IMR-90 (cell line): Measurements from ENCODE around the gene BCL2L11. TPM values are rescaled to one million over a fixed set of nuclear protein-coding genes. Genes with fewer than 3 reads are reported as not detected.

ENCODE experiments used
- ATAC-seq: fragments of 200-7000 bp; cut with Tn5 transposase; 2 replicates; pipeline ENCODE4 v1.9.1; 2020; ENCODE audit warnings: low read depth, mild to moderate bottlenecking, moderate library complexity
- BruUV-seq: library from RNA; stranded (reverse); fragments of 400-500 nt; replicated peaks from 2 replicates; lab custom pipeline; 2021; lab: Mats Ljungman, UMichigan
- CTCF ChIA-PET: fragments of 300-600 bp; formaldehyde crosslinking; extraction: SDS; loops from one replicate; lab custom pipeline; 2021; ENCODE audit warnings: antibody characterized with exemption; lab: Yijun Ruan, JAX
- POLR2A ChIA-PET: fragments of 300-600 bp; sonication (Branson Sonifier 250); formaldehyde crosslinking; loops from one replicate; lab custom pipeline; 2022; ENCODE audit warnings: antibody characterized with exemption; ENCODE audit not compliant: unreplicated experiment; lab: Charles Lee
- DNase-seq: peaks from one replicate; pipeline ENCODE4 v3.0.0; 2013
- H2AFZ ChIP-seq: replicated peaks from 2 replicates; pipeline ENCODE3; 2013; ENCODE audit warnings: low read length, mild to moderate bottlenecking; ENCODE audit not compliant: poor library complexity
- H2AK5ac ChIP-seq: 2 replicates; pipeline ENCODE4 v1.6.1; 2013; ENCODE audit warnings: low read depth, low read length, inconsistent platforms
- H2AK9ac ChIP-seq: replicated peaks from 2 replicates; pipeline ENCODE3; 2013; ENCODE audit warnings: mild to moderate bottlenecking, low read depth, low read length, moderate library complexity; ENCODE audit not compliant: poor library complexity
- H2BK120ac ChIP-seq: 2 replicates; pipeline ENCODE4 v1.6.1; 2013; ENCODE audit warnings: low read depth, low read length, inconsistent platforms
- H2BK15ac ChIP-seq: 3 replicates; pipeline ENCODE4 v1.6.1; 2013; ENCODE audit warnings: low read depth, low read length, inconsistent platforms
- H2BK20ac ChIP-seq: 2 replicates; pipeline ENCODE4 v1.6.1; 2013; ENCODE audit warnings: low read depth, mild to moderate bottlenecking, inconsistent platforms, low read length, moderate library complexity
- H2BK5ac ChIP-seq: 2 replicates; pipeline ENCODE4 v1.6.1; 2013; ENCODE audit warnings: mild to moderate bottlenecking, low read depth, low read length, inconsistent platforms; ENCODE audit not compliant: poor library complexity, severe bottlenecking
- H3K14ac ChIP-seq: replicated peaks from 2 replicates; pipeline ENCODE4 v1.6.1; 2013; ENCODE audit warnings: low read depth, low read length, inconsistent platforms
- H3K18ac ChIP-seq: 2 replicates; pipeline ENCODE4 v1.6.1; 2013; ENCODE audit warnings: low read depth, low read length, control low read depth
- H3K23ac ChIP-seq: 2 replicates; pipeline ENCODE4 v1.6.1; 2013; ENCODE audit warnings: low read depth, low read length, inconsistent platforms
- H3K27ac ChIP-seq: 2 replicates; pipeline ENCODE4 v1.5.1; 2013; ENCODE audit warnings: mild to moderate bottlenecking, control low read depth, low read length; ENCODE audit not compliant: insufficient read depth
- H3K27me3 ChIP-seq: 2 replicates; pipeline ENCODE4 v1.6.1; 2013; ENCODE audit warnings: low read length; ENCODE audit not compliant: control insufficient read depth, insufficient read depth
- H3K36me3 ChIP-seq: 2 replicates; pipeline ENCODE4 v1.6.1; 2013; ENCODE audit warnings: low read length, mixed read lengths; ENCODE audit not compliant: control insufficient read depth, insufficient read depth
- H3K4ac ChIP-seq: 2 replicates; pipeline ENCODE4 v1.6.1; 2013; ENCODE audit warnings: low read depth, low read length, inconsistent platforms
- H3K4me1 ChIP-seq: 2 replicates; pipeline ENCODE4 v1.6.1; 2013; ENCODE audit warnings: low read length, mixed read lengths; ENCODE audit not compliant: control insufficient read depth, insufficient read depth
- H3K4me2 ChIP-seq: 2 replicates; pipeline ENCODE4 v1.6.1; 2013; ENCODE audit warnings: low read depth, mild to moderate bottlenecking, control low read depth, low read length, moderate library complexity
- H3K4me3 ChIP-seq: 2 replicates; pipeline ENCODE4 v1.5.1; 2013; ENCODE audit warnings: low read depth, mild to moderate bottlenecking, control low read depth, low read length, moderate library complexity; ENCODE audit not compliant: insufficient read depth
- H3K56ac ChIP-seq: 2 replicates; pipeline ENCODE4 v1.6.1; 2013; ENCODE audit warnings: low read length, inconsistent platforms; ENCODE audit not compliant: insufficient read depth; ENCODE audit errors: extremely low read depth
- H3K79me1 ChIP-seq, 2 experiments: 2 replicates each; pipeline ENCODE4 v1.6.1; 2013; ENCODE audit warnings: low read length in 2 of 2, inconsistent platforms in 1 of 2, low read depth in 1 of 2
- H3K9ac ChIP-seq: 2 replicates; pipeline ENCODE4 v1.6.1; 2013; ENCODE audit warnings: low read depth, low read length, control low read depth
- H3K9me1 ChIP-seq: 2 replicates; pipeline ENCODE4 v1.6.1; 2013; ENCODE audit warnings: low read length, inconsistent platforms; ENCODE audit not compliant: insufficient read depth
- H3K9me3 ChIP-seq: 2 replicates; pipeline ENCODE4 v1.6.1; 2013; ENCODE audit warnings: low read length; ENCODE audit not compliant: control insufficient read depth, insufficient read depth
- H4K20me1 ChIP-seq: 2 replicates; pipeline ENCODE4 v1.6.1; 2013; ENCODE audit warnings: low read length, inconsistent platforms; ENCODE audit not compliant: insufficient read depth
- H4K5ac ChIP-seq: 2 replicates; pipeline ENCODE4 v1.6.1; 2013; ENCODE audit warnings: mild to moderate bottlenecking, low read depth, low read length, control low read depth
- H4K8ac ChIP-seq, 2 experiments: 2 replicates each; pipeline ENCODE4 v1.6.1; 2013; ENCODE audit warnings: low read depth in 2 of 2, low read length in 2 of 2, control low read depth in 1 of 2, inconsistent platforms in 1 of 2
- H4K91ac ChIP-seq: 2 replicates; pipeline ENCODE4 v1.6.1; 2013; ENCODE audit warnings: low read depth, low read length, inconsistent platforms; ENCODE audit not compliant: insufficient read depth
- POLR2A ChIP-seq: IDR thresholded peaks from 2 replicates; pipeline ENCODE4 v1.6.1; 2012; ENCODE audit warnings: mild to moderate bottlenecking, low read depth, low read length
- whole genome bisulfite sequencing, 2 experiments: methylation state at CpG; one replicate each; pipeline versions ENCODE4 v1.1.5 to v1.1.7; 2013; ENCODE audit warnings: missing lambda C conversion rate in 2 of 2; ENCODE audit not compliant: insufficient read length in 1 of 2; ENCODE audit errors: extremely low coverage in 2 of 2; 5-methylcytosine and 5-hydroxymethylcytosine counted together
- dilution Hi-C: fragments of 300-500 bp; cut with HindIII; formaldehyde crosslinking; loops from one replicate; pipeline ENCODE4 v1.14.3; 2018; ENCODE audit warnings: low sequenced_read_pairs; ENCODE audit not compliant: unreplicated experiment
- in situ Hi-C: fragments of 300-500 bp; cut with MboI; formaldehyde crosslinking; loops from 3 replicates; pipeline ENCODE4 v1.14.3; 2019; ENCODE audit warnings: low sequenced_read_pairs, inconsistent platforms, mixed read lengths
- intact Hi-C: fragments of 100-400 bp; cut with micrococcal nuclease; formaldehyde crosslinking; loops from 2 replicates; pipeline ENCODE4 v1.10.0; 2022
- polyA plus RNA-seq, 3 experiments: library from polyadenylated mRNA; depleted of rRNA; stranded (reverse); fragments of >200 nt; gene quantifications; 2 replicates each; pipeline ENCODE4 v1.2.3, GENCODE V29; 2012; ENCODE audit warnings: low replicate concordance in 1 of 3
- total RNA-seq: library from RNA; depleted of rRNA; stranded (reverse); fragments of >200 nt; gene quantifications from 2 replicates; pipeline ENCODE4 v1.2.3, GENCODE V29; 2012
- TF ChIP-seq, protein P1 (sequence below): fragments of 150-350 bp; IDR thresholded peaks from 2 replicates; pipeline ENCODE4 v1.6.1; 2017; ENCODE audit warnings: mild to moderate bottlenecking, antibody characterized with exemption, low read length, low read depth

The BCL2L11 gene
- total and polyA plus RNA-seq, 2 of the 4 experiments (the other 2 are of a cell fraction): 1.1 to 1.7 TPM

GRCh38 chr2:111071600-111072171 lies 49.0 kb upstream of the BCL2L11 start:
- Histone ChIP-seq H3K23ac (no peak overlapping the region), H2BK20ac (no peak overlapping the region), H3K4me1 (peaks cover 7% of the 10 kb centered on the region), H3K9ac (no peak overlapping the region), H2AK5ac (no peak overlapping the region), H3K18ac (no peak overlapping the region), H3K4ac (no peak overlapping the region), H4K91ac (no peak overlapping the region), H3K4me3 (no peak overlapping the region), H4K8ac (no peak overlapping the region), H3K4me2 (peak overlapping the region; percentile 26), H2BK120ac (no peak overlapping the region), H4K5ac (no peak overlapping the region), H2AFZ (no peak overlapping the region), H3K36me3 (no peaks in the 10 kb centered on the region), H2BK5ac (no peak overlapping the region), H2BK15ac (no peak overlapping the region), H3K9me1 (peaks cover 5% of the 10 kb centered on the region), H2AK9ac (no peak overlapping the region), H4K20me1 (peaks cover 11% of the 10 kb centered on the region; the same call in 1 of the 2 replicates), H3K14ac (no peak overlapping the region), H3K79me1 (no peaks in the 10 kb centered on the region), H3K56ac (no peak overlapping the region), H3K9me3 (peaks cover 7% of the 10 kb centered on the region; the same call in 1 of the 2 replicates), H3K27ac (no peak overlapping the region), H3K27me3 (peaks cover 20% of the 10 kb centered on the region)
- ChIA-PET CTCF (no interaction called here), POLR2A (no interaction called here)
- in situ Hi-C loops (no loop called here), intact Hi-C loops (no loop called here), dilution Hi-C loops (no loop called here)
- peak; percentile 73 for DNase-seq
- ATAC-seq: peak; percentile 80
- TF ChIP-seq POLR2A: no peak
- TF ChIP-seq, protein P1, sequence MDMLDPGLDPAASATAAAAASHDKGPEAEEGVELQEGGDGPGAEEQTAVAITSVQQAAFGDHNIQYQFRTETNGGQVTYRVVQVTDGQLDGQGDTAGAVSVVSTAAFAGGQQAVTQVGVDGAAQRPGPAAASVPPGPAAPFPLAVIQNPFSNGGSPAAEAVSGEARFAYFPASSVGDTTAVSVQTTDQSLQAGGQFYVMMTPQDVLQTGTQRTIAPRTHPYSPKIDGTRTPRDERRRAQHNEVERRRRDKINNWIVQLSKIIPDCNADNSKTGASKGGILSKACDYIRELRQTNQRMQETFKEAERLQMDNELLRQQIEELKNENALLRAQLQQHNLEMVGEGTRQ: peak; percentile 81; the same call in 1 of the 2 replicates
- BruUV-seq: no TSS peak
- 33% methylated on average over 1 of the region's 5 CpGs; no CpG with 5 or more reads in 1 of the 2 experiments for whole genome bisulfite sequencing, 2 experiments
